Dendritic cell treated with granulocyte-macrophage colony-stimulating factor and Interleukin-4, amounts not matched to agents 40 ng/mL and 50 ng/mL, for 4 days (primary cell): ENCODE data around the gene UPK3B.
"Not testable (repeated sequence)": the region's sequence is repeated elsewhere in the genome, so short reads cannot be mapped to it uniquely, and the experiment has no call there.

ENCODE experiments used
- H3K27ac Mint-ChIP-seq: one replicate; pipeline ENCODE4 v1.8.0; 2022; ENCODE audit warnings: mild to moderate bottlenecking, mixed read lengths
- H3K27me3 Mint-ChIP-seq: one replicate; pipeline ENCODE4 v1.8.0; 2022; ENCODE audit warnings: mild to moderate bottlenecking, mixed read lengths
- H3K36me3 Mint-ChIP-seq: one replicate; pipeline ENCODE4 v1.8.0; 2022; ENCODE audit warnings: low read depth, mixed read lengths
- H3K4me1 Mint-ChIP-seq: one replicate; pipeline ENCODE4 v1.8.0; 2022; ENCODE audit warnings: low read depth, mixed read lengths
- H3K4me3 Mint-ChIP-seq: one replicate; pipeline ENCODE4 v1.8.0; 2022; ENCODE audit warnings: mild to moderate bottlenecking, moderate library complexity, mixed read lengths
- H3K9me3 Mint-ChIP-seq: one replicate; pipeline ENCODE4 v1.8.0; 2022; ENCODE audit warnings: mixed read lengths
- intact Hi-C: fragments of 100-400 bp; cut with micrococcal nuclease; formaldehyde crosslinking; loops from one replicate; pipeline ENCODE4 v1.15.0; 2022

UPK3B gene

GRCh38 chr7:76509931-76510877, at the start of gene UPK3B:
Gene UPK3B, plus strand, starts transcription at chr7:76510552. Its CDS starts 101 bp downstream, at chr7:76510653.
- Mint-ChIP-seq H3K9me3 (peaks cover 8% of the 10 kb centered on the region), H3K36me3 (peaks cover 18% of the 10 kb centered on the region), H3K4me3 (no peak within 1 kb of the TSS), H3K27ac (peak within 1 kb of the TSS; percentile 10), H3K27me3 (no peaks in the 10 kb centered on the region), H3K4me1 (peaks cover 24% of the 10 kb centered on the region)
- intact Hi-C loops = no loop called here

DNA sequence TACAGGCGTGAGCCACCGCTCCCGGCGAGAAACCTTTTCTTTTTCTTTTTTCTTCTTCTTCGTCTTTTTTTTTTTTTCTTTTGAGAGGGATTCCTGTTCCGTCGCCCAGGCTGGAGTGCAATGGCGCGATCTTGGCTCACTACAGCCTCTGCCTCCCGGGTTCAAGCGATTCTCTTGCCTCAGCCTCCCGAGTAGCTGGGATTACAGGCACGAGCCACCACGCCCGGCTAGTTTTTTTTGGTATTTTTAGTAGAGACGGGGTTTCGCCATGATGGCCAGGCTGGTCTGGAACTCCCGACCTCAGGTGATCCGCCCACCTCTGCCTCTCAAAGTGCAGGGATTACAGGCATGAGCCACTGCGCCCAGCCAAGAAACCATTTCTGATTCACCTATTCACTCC, 49.6 kb upstream of the UPK3B start:
- Mint-ChIP-seq H3K4me1 (peaks cover 15% of the 10 kb centered on the region), H3K36me3 (peaks cover 16% of the 10 kb centered on the region)
- H3K4me3 Mint-ChIP-seq, H3K9me3 Mint-ChIP-seq, H3K27me3 Mint-ChIP-seq, intact Hi-C loops, H3K27ac Mint-ChIP-seq: not testable (repeated sequence)

GRCh38 chr7:76461464-76462101, 48.8 kb upstream of the UPK3B start, which contains the start of gene DTX2:
Gene DTX2, plus strand, starts transcription at chr7:76461709. Its CDS starts 18,801 bp downstream, at chr7:76480510.
- H3K9me3 Mint-ChIP-seq, H3K27me3 Mint-ChIP-seq, intact Hi-C loops: not testable (repeated sequence)
- Mint-ChIP-seq H3K27ac (peak within 1 kb of the TSS; percentile 45), H3K36me3 (peaks cover 20% of the 10 kb centered on the region), H3K4me1 (peaks cover 15% of the 10 kb centered on the region), H3K4me3 (peak within 1 kb of the TSS; percentile 70)

GRCh38 chr7:76462271-76462882, 48.0 kb upstream of the UPK3B start:
- intact Hi-C loops, H3K27me3 Mint-ChIP-seq, H3K27ac Mint-ChIP-seq, H3K4me3 Mint-ChIP-seq, H3K9me3 Mint-ChIP-seq: not testable (repeated sequence)
- H3K4me1 Mint-ChIP-seq = peaks cover 15% of the 10 kb centered on the region
- H3K36me3 Mint-ChIP-seq = peaks cover 24% of the 10 kb centered on the region

GRCh38 chr7:76464959-76465358, 45.4 kb upstream of the UPK3B start:
- intact Hi-C loops, H3K27me3 Mint-ChIP-seq, H3K27ac Mint-ChIP-seq, H3K4me3 Mint-ChIP-seq, H3K9me3 Mint-ChIP-seq: not testable (repeated sequence)
- Mint-ChIP-seq H3K36me3 (peaks cover 31% of the 10 kb centered on the region), H3K4me1 (peaks cover 20% of the 10 kb centered on the region)

DNA sequence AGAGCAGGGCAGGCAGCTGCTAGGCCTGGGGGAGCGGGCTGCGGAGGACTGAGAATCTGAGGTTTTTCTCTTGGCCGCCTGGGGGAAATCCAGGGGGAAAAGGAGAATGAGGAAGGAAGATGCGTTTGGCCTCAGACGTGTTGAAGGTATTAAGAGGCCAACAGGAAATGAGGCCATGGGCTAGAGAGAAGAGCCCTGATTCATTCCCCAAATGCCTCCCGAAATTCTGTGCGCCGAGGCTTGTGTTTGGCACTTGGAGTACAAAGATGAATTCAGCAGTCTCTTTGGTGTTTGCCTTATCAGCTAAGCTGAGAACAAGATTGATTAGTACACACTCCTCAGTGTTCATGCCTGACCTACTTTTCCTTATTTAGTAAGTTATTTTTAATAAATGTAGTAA, 44.4 kb upstream of the UPK3B start:
- H3K27ac Mint-ChIP-seq, intact Hi-C loops, H3K9me3 Mint-ChIP-seq, H3K4me3 Mint-ChIP-seq, H3K27me3 Mint-ChIP-seq: not testable (repeated sequence)
- peaks cover 20% of the 10 kb centered on the region for H3K4me1 Mint-ChIP-seq
- peaks cover 31% of the 10 kb centered on the region for H3K36me3 Mint-ChIP-seq

DNA sequence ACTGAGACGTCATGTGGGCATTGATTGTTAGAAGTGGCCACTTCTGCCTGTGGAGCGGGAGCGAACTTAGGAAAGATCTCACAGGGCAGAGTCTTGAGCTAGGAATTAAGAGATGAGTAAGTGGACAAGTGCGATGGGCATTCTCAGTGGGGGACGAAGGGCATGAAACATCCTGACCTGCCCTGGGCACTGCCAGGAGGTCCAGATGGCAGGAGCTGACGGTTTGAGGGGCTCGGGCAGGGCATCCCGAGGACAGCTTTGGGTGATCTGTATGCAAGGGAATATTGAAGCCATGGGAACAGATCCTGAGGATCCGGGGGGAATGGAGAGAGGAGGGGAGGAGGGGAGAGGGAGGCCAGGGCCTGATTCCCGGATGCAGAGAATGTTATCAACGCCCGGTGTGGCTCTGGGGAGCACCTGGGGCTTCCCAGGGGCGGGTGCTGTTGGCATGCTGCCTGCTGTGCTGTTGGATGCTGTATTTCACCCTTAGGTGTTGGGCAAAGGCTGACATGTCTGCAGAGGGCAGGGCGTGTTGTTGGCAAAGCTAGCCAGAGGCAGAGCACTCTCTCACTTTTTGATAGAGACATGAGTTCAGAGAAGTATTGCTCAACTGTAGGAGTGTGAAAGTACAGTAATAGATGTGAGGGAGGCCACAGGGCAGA, 42.5 kb upstream of the UPK3B start:
- H3K27ac Mint-ChIP-seq, H3K9me3 Mint-ChIP-seq, intact Hi-C loops, H3K27me3 Mint-ChIP-seq, H3K4me3 Mint-ChIP-seq: not testable (repeated sequence)
- Mint-ChIP-seq H3K4me1 (peaks cover 26% of the 10 kb centered on the region), H3K36me3 (peaks cover 37% of the 10 kb centered on the region)

DNA sequence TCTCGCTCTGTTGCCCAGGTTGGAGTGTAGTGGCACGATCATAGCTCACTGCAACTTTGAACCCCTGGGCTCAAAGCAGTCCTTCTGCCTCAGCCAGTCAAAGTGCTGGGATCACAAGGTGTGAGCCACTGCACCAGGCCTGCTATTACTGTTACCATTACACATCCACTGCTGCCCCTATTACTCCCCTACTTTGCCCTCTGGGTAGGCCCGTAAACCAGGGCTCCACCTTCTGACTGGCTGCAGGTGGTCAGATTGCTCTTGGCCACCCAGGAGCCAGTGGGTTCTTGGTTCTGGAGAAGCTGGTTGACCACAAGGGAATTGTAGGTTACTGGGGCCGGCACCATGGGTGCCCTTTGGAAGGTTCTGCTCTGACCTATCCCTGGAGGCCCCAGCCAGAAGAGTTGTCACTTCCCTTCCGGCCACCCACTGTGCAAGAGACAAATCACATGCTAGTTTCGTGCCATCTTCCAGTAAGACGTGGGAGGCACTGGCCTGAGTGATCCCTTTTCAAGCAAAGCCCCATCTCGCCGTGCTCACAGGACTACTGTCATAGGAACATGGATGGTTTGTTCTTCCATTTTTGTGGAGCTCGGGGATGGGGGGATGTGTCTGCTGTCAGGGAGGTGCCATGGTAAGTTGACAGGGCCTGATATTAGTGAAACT, 38.7 kb upstream of the UPK3B start:
- H3K9me3 Mint-ChIP-seq, intact Hi-C loops, H3K27me3 Mint-ChIP-seq: not testable (repeated sequence)
- Mint-ChIP-seq H3K4me3 (peak overlapping the region; percentile 53), H3K36me3 (peaks cover 37% of the 10 kb centered on the region), H3K4me1 (peaks cover 11% of the 10 kb centered on the region), H3K27ac (peak overlapping the region; percentile 79)

DNA sequence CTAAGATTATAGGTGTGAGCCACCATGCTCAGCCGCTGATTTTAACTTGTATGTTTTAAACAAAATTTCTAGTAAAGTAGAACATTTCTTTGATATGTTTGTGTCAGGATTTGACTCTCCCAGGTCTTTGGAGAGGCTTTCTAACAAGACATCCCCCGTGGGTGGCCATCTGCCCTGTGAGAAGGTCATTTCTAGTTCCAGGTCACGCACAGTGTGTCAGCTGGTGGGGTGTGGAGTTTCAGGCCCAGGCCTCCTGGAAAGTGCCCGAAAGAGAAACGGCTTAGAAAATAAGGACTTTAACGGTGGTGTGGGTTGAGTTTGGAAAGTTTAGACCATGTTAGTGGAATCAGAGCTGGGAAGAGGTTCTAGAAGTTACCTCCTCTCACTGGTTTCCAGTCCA, 37.3 kb upstream of the UPK3B start:
- H3K4me3 Mint-ChIP-seq, H3K27me3 Mint-ChIP-seq, H3K9me3 Mint-ChIP-seq, H3K4me1 Mint-ChIP-seq, H3K27ac Mint-ChIP-seq, intact Hi-C loops: not testable (repeated sequence)
- H3K36me3 Mint-ChIP-seq = peaks cover 30% of the 10 kb centered on the region

DNA sequence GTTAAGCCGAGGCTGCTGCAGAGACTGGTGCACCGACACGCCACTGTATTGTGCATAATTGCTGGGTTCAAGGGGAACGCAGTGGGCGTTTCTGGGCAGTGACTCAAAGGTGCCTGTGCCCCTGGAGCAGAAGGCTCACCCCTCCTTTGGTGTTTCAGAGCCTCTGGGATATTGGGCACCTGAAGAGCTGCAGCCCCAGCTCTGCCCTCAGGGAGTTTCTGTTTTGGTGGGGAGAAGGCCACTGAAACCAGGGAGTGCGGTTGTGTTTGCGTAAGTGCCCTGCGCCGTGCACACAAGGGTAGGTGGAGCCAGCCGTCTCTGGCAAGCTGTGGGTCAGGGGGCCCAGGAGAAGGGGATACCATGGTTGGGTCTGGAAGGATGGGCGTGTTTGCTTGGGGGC, 34.1 kb upstream of the UPK3B start:
- intact Hi-C loops, H3K27me3 Mint-ChIP-seq, H3K9me3 Mint-ChIP-seq, H3K4me3 Mint-ChIP-seq, H3K27ac Mint-ChIP-seq, H3K4me1 Mint-ChIP-seq: not testable (repeated sequence)
- H3K36me3 Mint-ChIP-seq = peaks cover 50% of the 10 kb centered on the region

GRCh38 chr7:76476742-76477474, 33.4 kb upstream of the UPK3B start:
- H3K27ac Mint-ChIP-seq, H3K27me3 Mint-ChIP-seq, H3K9me3 Mint-ChIP-seq, H3K4me1 Mint-ChIP-seq, intact Hi-C loops, H3K4me3 Mint-ChIP-seq: not testable (repeated sequence)
- H3K36me3 Mint-ChIP-seq = peaks cover 51% of the 10 kb centered on the region

DNA sequence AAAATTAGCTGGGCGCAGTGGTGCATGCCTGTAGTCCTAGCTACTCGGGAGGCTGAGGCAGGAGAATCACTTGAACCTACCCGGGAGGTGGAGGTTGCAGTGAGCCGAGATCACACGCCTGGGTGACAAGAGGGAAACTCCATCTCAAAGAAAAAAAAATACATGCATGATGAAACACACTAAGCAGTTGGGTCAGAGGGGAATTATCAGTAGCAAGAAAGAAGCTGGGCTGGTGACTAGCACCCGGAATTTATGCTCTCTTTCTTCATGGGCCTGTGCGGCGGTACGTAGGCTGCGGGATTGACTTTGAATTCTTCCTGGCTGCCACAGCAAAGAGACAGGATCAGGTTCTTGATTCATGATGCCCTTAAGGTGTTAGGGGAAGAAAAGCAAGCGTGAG, 30.7 kb upstream of the UPK3B start:
- H3K27ac Mint-ChIP-seq, H3K4me3 Mint-ChIP-seq, intact Hi-C loops, H3K9me3 Mint-ChIP-seq, H3K4me1 Mint-ChIP-seq, H3K27me3 Mint-ChIP-seq: not testable (repeated sequence)
- H3K36me3 Mint-ChIP-seq = peaks cover 59% of the 10 kb centered on the region
